ENCODE results near the gene IQGAP2.

GRCh38 chr5:76565009-76565408 lies 161.9 kb downstream of the IQGAP2 start:
- TF ChIP-seq CTCF (conservative IDR thresholded peaks at IDR 0.05) (no peak), EZH2 (IDR thresholded peaks at IDR 0.05; ENCODE audit: low read depth) (no peak)
